Hematopoietic multipotent progenitor cell treated with erythropoietin and hydrocortisone succinate and interleukin-3 and kit ligand, for 8 days (in vitro differentiated cells): ENCODE results near the gene SLC25A11.

Experiments
- DNase-seq: peaks from one replicate; pipeline ENCODE4 v3.0.0-alpha.2; 2015

SLC25A11 gene

DNA sequence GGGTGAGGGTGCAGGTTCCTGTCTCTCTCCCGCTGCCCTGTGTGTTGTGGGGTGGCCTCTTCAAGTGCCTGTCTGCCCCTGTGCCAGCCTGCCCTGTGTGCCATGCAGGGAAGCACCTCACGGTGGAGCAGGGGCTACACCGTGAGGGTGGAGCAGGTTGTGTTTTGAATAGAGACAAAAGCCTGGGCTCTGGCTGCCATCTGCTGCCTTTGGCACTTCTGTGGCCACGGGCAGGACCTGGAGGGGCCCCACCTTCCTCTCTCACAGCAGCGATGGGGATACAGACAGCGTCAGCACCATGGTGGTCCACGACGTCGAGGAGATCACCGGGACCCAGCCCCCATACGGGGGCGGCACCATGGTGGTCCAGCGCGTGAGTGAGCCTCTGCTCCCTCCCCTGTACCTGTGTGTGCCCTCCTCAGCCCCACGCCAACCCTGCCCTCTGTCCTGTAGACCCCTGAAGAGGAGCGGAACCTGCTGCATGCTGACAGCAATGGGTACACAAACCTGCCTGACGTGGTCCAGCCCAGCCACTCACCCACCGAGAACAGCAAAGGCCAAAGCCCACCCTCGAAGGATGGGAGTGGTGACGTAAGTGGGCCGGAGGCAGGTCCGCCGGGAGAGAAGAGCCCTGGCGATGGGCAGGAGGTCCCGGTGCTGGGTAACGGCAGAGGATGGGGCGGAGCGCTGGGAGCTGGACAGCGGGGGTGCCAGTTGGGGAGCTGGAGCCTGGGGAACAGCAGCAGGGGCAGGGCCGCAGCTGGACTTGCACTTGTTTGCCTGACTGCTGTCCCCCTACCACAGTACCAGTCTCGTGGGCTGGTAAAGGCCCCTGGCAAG is 45.9 kb downstream of the SLC25A11 start:
- no peak for DNase-seq

- DNase-seq, result no peak
These were observed 46.6 kb downstream of the SLC25A11 start for GRCh38 chr17:4893272-4893671.

- DNase-seq, result no peak
These were observed 47.2 kb downstream of the SLC25A11 start for GRCh38 chr17:4892499-4893221.

DNA sequence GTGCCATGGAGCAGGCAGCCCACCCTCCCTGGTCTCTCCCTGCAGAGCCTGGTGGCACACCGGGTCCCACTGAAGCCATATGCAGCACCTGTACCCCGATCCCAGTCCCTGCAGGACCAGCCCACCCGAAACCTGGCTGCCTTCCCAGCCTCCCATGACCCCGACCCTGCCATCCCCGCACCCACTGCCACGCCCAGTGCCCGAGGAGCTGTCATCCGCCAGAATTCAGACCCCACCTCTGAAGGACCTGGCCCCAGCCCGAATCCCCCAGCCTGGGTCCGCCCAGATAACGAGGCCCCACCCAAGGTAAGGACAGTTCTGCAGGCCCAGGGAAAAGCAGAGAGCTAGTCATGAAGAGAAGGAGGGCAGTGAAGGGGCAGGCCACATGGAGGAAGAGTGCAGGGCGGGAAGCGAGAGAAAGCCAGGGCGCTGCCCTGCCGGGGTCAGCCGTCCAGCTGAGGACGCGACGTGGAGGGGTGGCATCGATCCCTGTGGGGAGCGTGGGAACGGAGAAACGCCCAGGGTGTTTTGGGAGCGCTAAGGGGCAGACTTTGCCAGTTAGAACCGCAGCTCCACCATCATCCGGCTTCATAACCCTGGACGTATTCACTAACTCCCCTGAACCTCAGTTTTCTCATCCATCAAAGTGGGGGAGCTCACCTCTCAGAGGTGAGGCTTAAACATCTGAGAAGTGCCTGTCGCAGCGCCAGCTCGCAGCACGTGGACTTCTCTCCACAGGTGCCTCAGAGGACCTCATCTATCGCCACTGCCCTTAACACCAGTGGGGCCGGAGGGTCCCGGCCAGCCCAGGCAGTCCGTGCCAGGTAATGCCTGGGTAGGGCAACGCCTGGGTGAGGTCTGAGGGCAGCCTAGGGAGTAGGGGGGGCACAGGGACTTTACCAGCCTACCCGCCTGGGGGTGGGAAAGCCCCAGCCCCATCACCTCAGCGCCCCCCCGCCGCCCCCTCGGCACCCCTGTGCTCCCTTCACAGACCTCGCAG is 48.1 kb downstream of the SLC25A11 start:
- peak; percentile 71 for DNase-seq

DNA sequence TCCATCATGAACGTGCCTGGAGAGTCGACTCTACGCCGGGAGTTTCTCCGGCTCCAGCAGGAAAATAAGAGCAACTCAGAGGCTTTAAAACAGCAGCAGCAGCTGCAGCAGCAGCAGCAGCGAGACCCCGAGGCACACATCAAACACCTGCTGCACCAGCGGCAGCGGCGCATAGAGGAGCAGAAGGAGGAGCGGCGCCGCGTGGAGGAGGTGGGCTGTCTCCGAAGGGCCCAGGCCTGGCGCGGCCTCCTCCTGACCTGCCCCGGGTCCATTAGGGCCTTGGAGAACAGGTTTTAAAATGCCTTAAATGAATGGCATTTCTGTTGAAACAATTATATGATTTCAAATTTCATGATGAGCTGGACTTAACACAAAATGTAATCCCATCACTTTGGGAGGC is 52.3 kb downstream of the SLC25A11 start:
- DNase-seq, result no peak
